ENCODE data around the gene RARG.

DNA sequence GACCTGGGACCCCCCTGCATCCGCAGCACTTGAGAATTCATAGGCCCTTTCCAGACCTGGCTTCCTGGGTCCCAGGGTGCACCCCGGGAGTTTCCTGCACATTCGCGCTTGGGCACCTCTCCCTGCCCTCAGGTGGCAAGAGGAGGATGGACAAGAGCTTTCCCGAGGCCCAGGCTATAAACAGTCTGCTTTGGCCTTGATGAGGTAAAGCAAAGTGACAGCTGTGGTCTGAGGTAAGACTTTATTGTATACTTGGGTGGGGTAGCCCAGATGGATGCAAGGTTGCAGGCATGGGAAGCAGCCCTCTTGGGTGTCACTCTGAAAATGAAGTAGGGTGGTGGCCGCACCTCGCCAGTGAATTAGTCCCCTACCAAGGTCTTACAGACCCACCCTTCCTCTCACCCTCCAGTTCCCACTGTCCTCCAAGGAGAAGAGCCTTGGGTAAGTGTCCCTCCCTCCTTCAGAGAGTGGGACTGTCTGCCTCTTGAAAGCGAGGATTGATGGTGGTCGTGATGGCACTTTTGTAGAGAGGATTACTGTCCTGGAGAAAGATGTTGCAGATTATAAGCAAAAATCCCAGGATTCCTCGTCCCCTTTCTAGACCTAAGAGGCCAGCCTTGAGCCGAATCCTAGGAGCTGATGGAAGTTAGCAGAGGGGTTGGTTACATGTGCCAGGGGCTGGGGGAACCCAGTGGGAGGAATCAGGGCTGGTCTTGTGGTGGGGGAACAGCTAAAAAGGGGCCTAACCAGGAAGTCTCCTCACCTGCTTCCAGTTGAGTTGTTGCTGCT is 40.7 kb downstream of the RARG start:
- no peak for TF ChIP-seq EZH2 (IDR thresholded peaks at IDR 0.05; ENCODE audit: low read depth)
- TF ChIP-seq, protein P1, sequence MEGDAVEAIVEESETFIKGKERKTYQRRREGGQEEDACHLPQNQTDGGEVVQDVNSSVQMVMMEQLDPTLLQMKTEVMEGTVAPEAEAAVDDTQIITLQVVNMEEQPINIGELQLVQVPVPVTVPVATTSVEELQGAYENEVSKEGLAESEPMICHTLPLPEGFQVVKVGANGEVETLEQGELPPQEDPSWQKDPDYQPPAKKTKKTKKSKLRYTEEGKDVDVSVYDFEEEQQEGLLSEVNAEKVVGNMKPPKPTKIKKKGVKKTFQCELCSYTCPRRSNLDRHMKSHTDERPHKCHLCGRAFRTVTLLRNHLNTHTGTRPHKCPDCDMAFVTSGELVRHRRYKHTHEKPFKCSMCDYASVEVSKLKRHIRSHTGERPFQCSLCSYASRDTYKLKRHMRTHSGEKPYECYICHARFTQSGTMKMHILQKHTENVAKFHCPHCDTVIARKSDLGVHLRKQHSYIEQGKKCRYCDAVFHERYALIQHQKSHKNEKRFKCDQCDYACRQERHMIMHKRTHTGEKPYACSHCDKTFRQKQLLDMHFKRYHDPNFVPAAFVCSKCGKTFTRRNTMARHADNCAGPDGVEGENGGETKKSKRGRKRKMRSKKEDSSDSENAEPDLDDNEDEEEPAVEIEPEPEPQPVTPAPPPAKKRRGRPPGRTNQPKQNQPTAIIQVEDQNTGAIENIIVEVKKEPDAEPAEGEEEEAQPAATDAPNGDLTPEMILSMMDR (conservative IDR thresholded peaks at IDR 0.05) = no peak
